ENCODE measurements around the gene ZDHHC1. TPM values are rescaled to one million over a fixed set of nuclear protein-coding genes. Genes with fewer than 3 reads are reported as not detected.

The ZDHHC1 gene
- total RNA-seq, 1 experiment from 2014 or later = 8.5 TPM

GRCh38 chr16:67437513-67437912 lies 21.2 kb upstream of the ZDHHC1 start:
- in situ Hi-C loops (cut with HindIII; ENCODE audit: low pct_unique_long_range_greater_than_20kb, low sequenced_read_pairs) = no loop called here

GRCh38 chr16:67436640-67437193 lies 20.4 kb upstream of the ZDHHC1 start:
- in situ Hi-C loops (cut with HindIII; ENCODE audit: low pct_unique_long_range_greater_than_20kb, low sequenced_read_pairs) = no loop called here
- no peak for DNase-seq (ENCODE audit: low read depth, low spot score)

More at GRCh38 chr16:67437513-67437912, 21.2 kb upstream of the ZDHHC1 start:
- no peak for DNase-seq (ENCODE audit: low read depth, low spot score)

- DNase-seq (ENCODE audit: low read depth, low spot score) = no peak
- in situ Hi-C loops (cut with HindIII; ENCODE audit: low pct_unique_long_range_greater_than_20kb, low sequenced_read_pairs) = no loop called here
Observed at GRCh38 chr16:67435758-67436164, 19.5 kb upstream of the ZDHHC1 start.

GRCh38 chr16:67433131-67433719 lies 16.9 kb upstream of the ZDHHC1 start:
- in situ Hi-C loops (cut with HindIII; ENCODE audit: low pct_unique_long_range_greater_than_20kb, low sequenced_read_pairs) = no loop called here
- DNase-seq (ENCODE audit: low read depth, low spot score) = no peak

GRCh38 chr16:67432506-67432890 lies 16.2 kb upstream of the ZDHHC1 start:
- no peak for DNase-seq (ENCODE audit: low read depth, low spot score)
- in situ Hi-C loops (cut with HindIII; ENCODE audit: low pct_unique_long_range_greater_than_20kb, low sequenced_read_pairs) = no loop called here

GRCh38 chr16:67431775-67432505 lies 15.7 kb upstream of the ZDHHC1 start:
- DNase-seq (ENCODE audit: low read depth, low spot score) = no peak
- in situ Hi-C loops (cut with HindIII; ENCODE audit: low pct_unique_long_range_greater_than_20kb, low sequenced_read_pairs) = no loop called here

- peak; percentile 34 for DNase-seq (ENCODE audit: low read depth, low spot score)
- in situ Hi-C loops (cut with HindIII; ENCODE audit: low pct_unique_long_range_greater_than_20kb, low sequenced_read_pairs) = no loop called here
Observed at GRCh38 chr16:67430977-67431774, 14.9 kb upstream of the ZDHHC1 start, which contains the start of gene HSD11B2. Gene HSD11B2, plus strand, starts transcription at chr16:67431121. Its CDS starts 128 bp downstream, at chr16:67431249.

GRCh38 chr16:67430504-67430976 lies 14.3 kb upstream of the ZDHHC1 start:
- DNase-seq (ENCODE audit: low read depth, low spot score) = no peak
- in situ Hi-C loops (cut with HindIII; ENCODE audit: low pct_unique_long_range_greater_than_20kb, low sequenced_read_pairs) = no loop called here

- no peak for DNase-seq (ENCODE audit: low read depth, low spot score)
- in situ Hi-C loops (cut with HindIII; ENCODE audit: low pct_unique_long_range_greater_than_20kb, low sequenced_read_pairs) = no loop called here
Observed at GRCh38 chr16:67429799-67430503, 13.7 kb upstream of the ZDHHC1 start.

GRCh38 chr16:67429053-67429798 lies 12.9 kb upstream of the ZDHHC1 start:
- in situ Hi-C loops (cut with HindIII; ENCODE audit: low pct_unique_long_range_greater_than_20kb, low sequenced_read_pairs) = no loop called here
- no peak for DNase-seq (ENCODE audit: low read depth, low spot score)

GRCh38 chr16:67428146-67428731 lies 12.0 kb upstream of the ZDHHC1 start:
- in situ Hi-C loops (cut with HindIII; ENCODE audit: low pct_unique_long_range_greater_than_20kb, low sequenced_read_pairs) = no loop called here
- DNase-seq (ENCODE audit: low read depth, low spot score) = peak; percentile 79

GRCh38 chr16:67426950-67427349 lies 10.7 kb upstream of the ZDHHC1 start:
- no peak for DNase-seq (ENCODE audit: low read depth, low spot score)
- in situ Hi-C loops (cut with HindIII; ENCODE audit: low pct_unique_long_range_greater_than_20kb, low sequenced_read_pairs) = no loop called here

GRCh38 chr16:67426022-67426421 lies 9.7 kb upstream of the ZDHHC1 start:
- DNase-seq (ENCODE audit: low read depth, low spot score) = no peak
- in situ Hi-C loops (cut with HindIII; ENCODE audit: low pct_unique_long_range_greater_than_20kb, low sequenced_read_pairs) = no loop called here

GRCh38 chr16:67425580-67425979 lies 9.3 kb upstream of the ZDHHC1 start:
- DNase-seq (ENCODE audit: low read depth, low spot score) = no peak
- in situ Hi-C loops (cut with HindIII; ENCODE audit: low pct_unique_long_range_greater_than_20kb, low sequenced_read_pairs) = no loop called here

GRCh38 chr16:67425061-67425460 lies 8.8 kb upstream of the ZDHHC1 start:
- DNase-seq (ENCODE audit: low read depth, low spot score) = no peak
- in situ Hi-C loops (cut with HindIII; ENCODE audit: low pct_unique_long_range_greater_than_20kb, low sequenced_read_pairs) = no loop called here

- DNase-seq (ENCODE audit: low read depth, low spot score) = no peak
- in situ Hi-C loops (cut with HindIII; ENCODE audit: low pct_unique_long_range_greater_than_20kb, low sequenced_read_pairs) = no loop called here
Observed at GRCh38 chr16:67424261-67424615, 8.0 kb upstream of the ZDHHC1 start.

Data from SK-MEL-5 (cell line).